GM12801 (cell line): ENCODE measurements around the gene CFAP69.

ENCODE experiments used
- CTCF ChIP-seq: IDR thresholded peaks from one replicate; pipeline ENCODE4 v1.5.1; 2011; ENCODE audit warnings: control low read depth; ENCODE audit not compliant: insufficient read length; ENCODE audit errors: extremely low read depth

The CFAP69 gene

GRCh38 chr7:90262438-90262837 lies 17.5 kb downstream of the CFAP69 start:
- TF ChIP-seq CTCF: no peak

- no peak for TF ChIP-seq CTCF
Observed at GRCh38 chr7:90266808-90267207, 21.8 kb downstream of the CFAP69 start.

- TF ChIP-seq CTCF: no peak
Observed at GRCh38 chr7:90267263-90267858, 22.4 kb downstream of the CFAP69 start.

- no peak for TF ChIP-seq CTCF
Observed at GRCh38 chr7:90269163-90269562, 24.2 kb downstream of the CFAP69 start.

- no peak for TF ChIP-seq CTCF
Observed at GRCh38 chr7:90270431-90271178, 25.6 kb downstream of the CFAP69 start.

- no peak for TF ChIP-seq CTCF
Observed at GRCh38 chr7:90271753-90272152, 26.8 kb downstream of the CFAP69 start.

- TF ChIP-seq CTCF: no peak
Observed at GRCh38 chr7:90272242-90272641, 27.3 kb downstream of the CFAP69 start.
